B cell (primary cell): ENCODE measurements around the gene ERRFI1. TPM values are rescaled to one million over a fixed set of nuclear protein-coding genes. Genes with fewer than 3 reads are reported as not detected.

Experiments used
- ATAC-seq: fragments of 200-7000 bp; cut with Tn5 transposase; one replicate; pipeline ENCODE4 v1.10.0; 2021; ENCODE audit warnings: low read depth, mild to moderate bottlenecking, moderate number of reproducible peaks, moderate library complexity
- CTCF ChIA-PET: fragments of 350-600 bp; sonication (Branson Sonifier 250); formaldehyde crosslinking; loops from one replicate; lab custom pipeline; 2021; ENCODE audit warnings: antibody characterized with exemption, inconsistent platforms; lab: Charles Lee
- POLR2A ChIA-PET: fragments of 350-600 bp; sonication (Branson Sonifier 250); formaldehyde crosslinking; loops from one replicate; lab custom pipeline; 2021; ENCODE audit warnings: antibody characterized with exemption; lab: Charles Lee
- DNase-seq: peaks from one replicate; pipeline ENCODE4 v3.0.0; 2013
- H2AFZ ChIP-seq: 2 replicates; pipeline ENCODE4 v1.6.1; 2012; ENCODE audit warnings: mild to moderate bottlenecking, low read depth, low read length; ENCODE audit not compliant: insufficient read depth, poor library complexity, severe bottlenecking
- H3K27ac ChIP-seq, 2 donors: 1 replicate in 1 of 2; 2 replicates in 1 of 2; pipeline ENCODE4 v1.5.1; 2012 to 2013; ENCODE audit warnings: low read length in 2 of 2, mild to moderate bottlenecking in 2 of 2, moderate library complexity in 1 of 2
- H3K27me3 ChIP-seq, 4 experiments: fragments of 200-600 bp in 1 of 4; sonication (generic) in 1 of 4; replicated peaks in 1 of 4; 1 replicate in 2 of 4; 2 replicates in 2 of 4; pipeline versions ENCODE4 v1.6.1 to v1.7.0; 2013 to 2016; ENCODE audit warnings: low read length in 3 of 4, mild to moderate bottlenecking in 2 of 4, mixed read lengths in 1 of 4, moderate library complexity in 1 of 4; ENCODE audit not compliant: insufficient read depth in 4 of 4, control insufficient read depth in 3 of 4; ENCODE audit errors: control extremely low read depth in 1 of 4
- H3K36me3 ChIP-seq, 2 experiments: replicated peaks in 1 of 2; 1 replicate in 1 of 2; 2 replicates in 1 of 2; pipeline versions ENCODE4 v1.6.1 to v1.7.1; 2013; ENCODE audit warnings: low read length in 1 of 2; ENCODE audit not compliant: insufficient read depth in 2 of 2, control insufficient read depth in 1 of 2; ENCODE audit errors: control extremely low read depth in 1 of 2, extremely low read depth in 1 of 2
- H3K4me1 ChIP-seq, 2 donors: fragments of 200-600 bp in 1 of 2; sonication (generic) in 1 of 2; 1 replicate in 1 of 2; 2 replicates in 1 of 2; pipeline versions ENCODE4 v1.5.1 to v1.6.1; 2013 to 2017; ENCODE audit warnings: low read length in 2 of 2; ENCODE audit not compliant: control insufficient read depth in 2 of 2, insufficient read depth in 2 of 2
- H3K4me2 ChIP-seq: replicated peaks from 2 replicates; pipeline ENCODE3; 2012; ENCODE audit warnings: mild to moderate bottlenecking, low read depth, low read length; ENCODE audit not compliant: poor library complexity, severe bottlenecking
- H3K4me3 ChIP-seq, 5 experiments: fragments of 200-600 bp in 1 of 5; sonication (generic) in 1 of 5; 1 replicate in 3 of 5; 2 replicates in 2 of 5; pipeline versions ENCODE4 v1.5.1 to v1.7.0; 2011 to 2016; ENCODE audit warnings: low read length in 4 of 5, mild to moderate bottlenecking in 4 of 5, low read depth in 2 of 5, control low read depth in 1 of 5, moderate library complexity in 1 of 5; ENCODE audit not compliant: insufficient read depth in 1 of 5; ENCODE audit errors: control extremely low read depth in 1 of 5, extremely low read depth in 1 of 5
- H3K79me2 ChIP-seq: fragments of 200-600 bp; sonication (generic); one replicate; pipeline ENCODE4 v1.6.0; 2016; ENCODE audit warnings: low read length; ENCODE audit not compliant: control insufficient read depth, insufficient read depth
- H3K9ac ChIP-seq: fragments of 200-600 bp; sonication (generic); 2 replicates; pipeline ENCODE4 v1.6.1; 2017; ENCODE audit warnings: mild to moderate bottlenecking, low read length, moderate library complexity
- H3K9me3 ChIP-seq, 3 donors: one replicate each; pipeline versions ENCODE4 v1.6.1 to v1.7.1; 2013; ENCODE audit warnings: low read length in 2 of 3; ENCODE audit not compliant: control insufficient read depth in 2 of 3, insufficient read depth in 1 of 3; ENCODE audit errors: control extremely low read depth in 1 of 3
- H4K20me1 ChIP-seq: 2 replicates; pipeline ENCODE4 v1.6.0; 2012; ENCODE audit warnings: mild to moderate bottlenecking, low read length; ENCODE audit not compliant: insufficient read depth, control insufficient read depth, poor library complexity, severe bottlenecking
- H3K27ac Mint-ChIP-seq: one replicate; pipeline ENCODE4 v1.8.0; 2021; ENCODE audit warnings: mixed read lengths
- H3K27me3 Mint-ChIP-seq: one replicate; pipeline ENCODE4 v1.8.0; 2021; ENCODE audit warnings: mixed read lengths
- H3K4me1 Mint-ChIP-seq: one replicate; pipeline ENCODE4 v1.8.0; 2021; ENCODE audit warnings: mixed read lengths
- H3K4me3 Mint-ChIP-seq: one replicate; pipeline ENCODE4 v1.8.0; 2021; ENCODE audit warnings: mixed read lengths
- H3K9me3 Mint-ChIP-seq: one replicate; pipeline ENCODE4 v1.8.0; 2022; ENCODE audit warnings: mixed read lengths; ENCODE audit not compliant: insufficient read depth
- CTCF ChIP-seq: fragments of 200-600 bp; IDR thresholded peaks from one replicate; pipeline ENCODE4 v1.8.0; 2022; ENCODE audit warnings: antibody characterized with exemption, mild to moderate bottlenecking
- EZH2 ChIP-seq: IDR thresholded peaks from 2 replicates; pipeline ENCODE4 v1.6.1; 2012; ENCODE audit warnings: borderline replicate concordance, low read depth, mild to moderate bottlenecking, moderate library complexity, low read length; ENCODE audit not compliant: insufficient read depth, poor library complexity, severe bottlenecking
- WGBS: methylation state at CpG from one replicate; pipeline ENCODE4 v1.1.5; 2013; ENCODE audit warnings: missing lambda C conversion rate; ENCODE audit not compliant: insufficient coverage; 5-methylcytosine and 5-hydroxymethylcytosine counted together
- intact Hi-C: fragments of 100-400 bp; cut with micrococcal nuclease; formaldehyde crosslinking; loops from one replicate; pipeline ENCODE4 v1.10.0; 2022
- polyA plus RNA-seq: library from polyadenylated mRNA; depleted of rRNA; stranded (reverse); fragments of >200 nt; gene quantifications from 2 replicates; pipeline ENCODE4 v1.2.3, GENCODE V29; 2012
- total RNA-seq, 2 donors: library from RNA; stranded (reverse); fragments of 120-200 nt in 1 of 2; gene quantifications; 1 replicate in 1 of 2; 2 replicates in 1 of 2; pipeline versions ENCODE4 v1.2.3 to v1.2.4, GENCODE V29; 2013 to 2022

The ERRFI1 gene
- total and polyA plus RNA-seq, 2 donors (not counting 1 experiment from before 2014, with no cell fraction given): 1.5 to 2.0 TPM

GRCh38 chr1:8010080-8010664 lies 15.9 kb downstream of the ERRFI1 start:
- TF ChIP-seq CTCF: no peak
- TF ChIP-seq EZH2: no peak
- no peaks in the 10 kb centered on the region for H3K4me1 Mint-ChIP-seq
- peaks cover 3% of the 10 kb centered on the region in 2 donors for H3K4me1 ChIP-seq
- no peak overlapping the region for H3K27ac ChIP-seq
- ChIA-PET CTCF (interaction anchor here (0.6 to 1.8 kb wide), 2 partner anchors 260 to 839 kb away, joined by 3 to 4 read pairs; no protein-coding TSS in a partner anchor), POLR2A (no interaction called here)
- intact Hi-C loops: no loop called here
- H2AFZ ChIP-seq: no peak overlapping the region
- H3K27ac Mint-ChIP-seq: no peak overlapping the region
- no peak overlapping the region for H3K9ac ChIP-seq
- no peaks in the 10 kb centered on the region for H3K9me3 Mint-ChIP-seq
- no peaks in the 10 kb centered on the region for H3K27me3 Mint-ChIP-seq
- no peak overlapping the region for H3K4me3 ChIP-seq
- H3K4me2 ChIP-seq: no peak overlapping the region
- H3K27me3 ChIP-seq: peaks cover 0 to 2% (median 0%) of the 10 kb centered on the region in 4 experiments
- H3K79me2 ChIP-seq: no peaks in the 10 kb centered on the region
- no peak for ATAC-seq
- H4K20me1 ChIP-seq: no peaks in the 10 kb centered on the region
- H3K36me3 ChIP-seq: no peaks in the 10 kb centered on the region
- DNase-seq: no peak
- H3K4me3 Mint-ChIP-seq: no peak overlapping the region
- no peaks in the 10 kb centered on the region for H3K9me3 ChIP-seq
- WGBS: 97% methylated on average over 8 of the region's 8 CpGs

- no peaks in the 10 kb centered on the region for H3K4me1 Mint-ChIP-seq
- no peaks in the 10 kb centered on the region for H3K27me3 Mint-ChIP-seq
- POLR2A ChIA-PET: no interaction called here
- CTCF ChIA-PET: interaction anchor here (0.6 kb wide), 1 partner anchor 259 kb away, joined by 4 read pairs; no protein-coding TSS in a partner anchor
- no peaks in the 10 kb centered on the region for H3K9me3 Mint-ChIP-seq
- DNase-seq (no peak), ATAC-seq (no peak)
- Histone ChIP-seq H3K4me1 (no peaks in the 10 kb centered on the region), H3K9ac (no peak overlapping the region), H3K36me3 (peaks cover 0 to 2% of the 10 kb centered on the region in 2 experiments), H2AFZ (no peak overlapping the region), H3K4me2 (no peak overlapping the region), H3K27ac (no peak overlapping the region), H3K27me3 (no peaks in the 10 kb centered on the region), H3K79me2 (no peaks in the 10 kb centered on the region), H4K20me1 (no peaks in the 10 kb centered on the region), H3K4me3 (no peak overlapping the region), H3K9me3 (no peaks in the 10 kb centered on the region)
- TF ChIP-seq CTCF (no peak), EZH2 (no peak)
- H3K4me3 Mint-ChIP-seq: no peak overlapping the region
- intact Hi-C loops: no loop called here
- WGBS: 90% methylated on average over 12 of the region's 18 CpGs
- H3K27ac Mint-ChIP-seq: no peak overlapping the region
Observed at GRCh38 chr1:8009043-8010002, 16.8 kb downstream of the ERRFI1 start.
